LNCaP clone FGC (cell line): Measurements from ENCODE around the gene NVL.

Source experiments
- DNase-seq: peaks from one replicate; pipeline ENCODE4 v3.0.0-alpha.2; 2011; ENCODE audit warnings: low read depth
- H3K4me3 ChIP-seq: 2 replicates; pipeline ENCODE4 v1.5.1; 2011; ENCODE audit warnings: mild to moderate bottlenecking, low read depth, low read length, control low read depth
- CTCF ChIP-seq: IDR thresholded peaks from 2 replicates; pipeline ENCODE4 v1.5.1; 2012; ENCODE audit warnings: mild to moderate bottlenecking; ENCODE audit not compliant: control insufficient read depth, insufficient read depth; ENCODE audit errors: extremely low read depth

NVL gene

GRCh38 chr1:224253721-224254120, 76.3 kb downstream of the NVL start:
- no peak overlapping the region for H3K4me3 ChIP-seq
- DNase-seq: no peak
- TF ChIP-seq CTCF: no peak

GRCh38 chr1:224252479-224252878, 77.5 kb downstream of the NVL start:
- no peak overlapping the region for H3K4me3 ChIP-seq
- DNase-seq: no peak
- TF ChIP-seq CTCF: no peak

DNA sequence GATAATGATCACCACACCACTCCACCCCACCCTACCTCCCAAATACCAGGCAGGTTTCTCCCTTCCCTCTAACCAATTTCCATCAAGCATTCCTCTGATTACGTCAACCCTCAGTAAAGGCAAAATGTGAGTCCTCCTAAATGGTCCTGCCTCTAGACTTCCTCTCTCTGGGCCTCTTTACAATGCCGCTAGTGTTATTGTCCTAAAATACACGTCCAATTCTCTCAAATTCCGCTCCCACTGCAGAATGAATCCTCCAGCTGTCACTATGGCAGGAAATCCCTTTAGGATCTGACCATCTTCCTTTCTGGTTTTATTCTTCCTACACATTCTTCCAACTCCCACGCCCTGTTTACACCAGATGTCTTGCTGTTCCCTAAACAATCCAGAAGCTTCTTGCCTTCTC, 78.2 kb downstream of the NVL start:
- no peak for TF ChIP-seq CTCF

DNA sequence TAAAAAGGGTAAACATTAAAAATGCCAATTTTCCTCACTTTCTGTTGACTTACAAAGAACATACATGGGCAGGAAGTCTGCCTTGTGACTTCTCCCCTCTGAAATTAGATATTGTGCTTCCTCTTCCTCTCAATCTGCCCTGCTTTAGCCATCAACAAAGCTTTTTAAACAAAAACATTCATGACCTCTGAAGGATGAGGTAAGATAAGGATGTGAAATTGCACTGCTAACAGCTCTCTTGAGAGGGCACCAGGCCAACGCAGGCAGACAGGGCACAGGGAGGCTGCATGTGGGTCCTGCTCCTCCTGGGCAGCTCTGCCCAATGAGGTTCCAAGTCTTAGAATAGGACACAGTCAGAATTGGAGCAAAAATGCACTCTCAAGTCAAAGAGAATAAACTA, 84.8 kb downstream of the NVL start:
- no peak for TF ChIP-seq CTCF
- no peak for DNase-seq
- H3K4me3 ChIP-seq: no peak overlapping the region

More for the DNA sequence above, 78.2 kb downstream of the NVL start:
- no peak for DNase-seq
- H3K4me3 ChIP-seq: no peak overlapping the region

DNA sequence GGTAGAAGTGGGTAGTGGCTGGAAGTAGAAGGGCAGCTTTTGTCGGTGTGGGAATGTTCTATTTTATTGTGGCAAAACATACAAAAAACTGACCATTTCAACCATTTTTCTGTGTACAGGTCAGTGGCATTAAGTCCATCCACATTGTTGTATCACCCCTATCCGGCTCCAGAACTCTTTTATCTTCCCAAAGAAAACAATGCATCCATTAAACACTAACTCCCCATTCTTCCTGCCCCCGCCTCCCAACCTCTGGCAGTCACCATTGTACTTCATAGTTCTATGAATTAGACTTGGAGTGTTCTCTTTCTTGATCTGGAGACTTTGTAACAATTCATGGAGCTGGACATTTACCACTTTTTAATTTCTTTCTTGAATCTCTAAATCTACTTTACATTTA, 91.2 kb downstream of the NVL start:
- no peak for DNase-seq
- H3K4me3 ChIP-seq: no peak overlapping the region
- no peak for TF ChIP-seq CTCF

DNA sequence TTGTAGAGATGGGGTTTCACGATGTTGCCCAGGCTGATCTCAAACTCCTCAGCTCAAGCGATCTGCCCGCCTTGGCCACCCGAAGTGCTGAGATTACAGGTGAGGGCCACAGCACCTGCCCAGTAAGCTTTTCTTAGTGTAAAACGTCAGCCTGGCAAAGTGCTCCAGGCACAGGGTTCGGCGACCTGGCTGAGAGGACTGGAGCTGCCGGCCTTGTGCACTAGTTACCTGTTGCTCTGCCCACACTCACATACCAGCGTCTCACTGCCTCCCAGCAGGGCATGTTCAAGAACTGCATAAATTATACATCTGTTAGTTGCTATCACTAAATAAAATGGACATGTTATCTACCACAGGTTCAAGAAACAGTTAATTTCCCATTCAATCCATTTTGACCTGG, 91.8 kb downstream of the NVL start:
- DNase-seq: no peak
- TF ChIP-seq CTCF: no peak
- H3K4me3 ChIP-seq: no peak overlapping the region

DNA sequence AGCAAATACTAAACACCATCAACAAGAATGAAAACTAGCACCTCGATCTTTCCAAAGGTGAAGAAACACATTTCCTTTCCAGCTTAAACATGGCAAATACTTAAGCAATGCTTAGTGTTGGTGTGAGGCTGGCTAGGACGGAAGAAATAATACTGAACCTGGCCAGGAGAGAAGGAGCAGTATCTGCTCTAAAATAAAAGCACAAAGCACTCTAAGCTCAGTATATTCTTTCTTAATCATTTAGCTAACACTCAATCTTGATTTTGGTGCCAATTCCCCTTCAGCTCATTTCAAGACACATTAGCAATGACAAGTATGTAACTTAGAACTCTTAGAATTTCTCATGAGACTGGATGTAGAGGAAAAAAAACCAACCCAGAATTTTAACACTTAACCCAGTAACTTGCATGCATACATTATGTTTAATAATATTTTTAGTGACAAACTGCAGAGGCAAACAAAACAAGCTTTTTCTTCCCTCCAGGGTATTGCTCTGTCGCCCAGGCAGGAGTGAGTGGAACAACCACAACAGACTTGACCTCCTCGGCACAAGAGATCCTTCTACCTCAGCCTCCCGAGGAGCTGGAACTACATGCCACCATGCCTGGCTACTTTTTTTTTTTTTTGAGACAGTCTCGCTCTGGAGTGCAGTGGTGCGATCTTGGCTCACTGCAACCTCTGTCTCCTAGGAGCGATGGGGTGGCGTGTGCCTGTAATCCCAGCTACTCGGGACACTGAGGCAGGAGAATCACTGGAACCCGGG, 92.7 kb downstream of the NVL start:
- no peak for TF ChIP-seq CTCF
- no peak overlapping the region for H3K4me3 ChIP-seq
- no peak for DNase-seq
